Subcutaneous abdominal adipose tissue (tissue), 5 donors: ENCODE measurements around the gene FGF21.
A peak's percentile ranks its signal among the peaks of the same experiment; 100 is the strongest.
"Not testable (repeated sequence)": the region's sequence is repeated elsewhere in the genome, so short reads cannot be mapped to it uniquely, and the experiment has no call there.

Experiments used
- H3K27ac ChIP-seq: one replicate; pipeline ENCODE4 v1.7.0; 2013; ENCODE audit warnings: low read depth, mild to moderate bottlenecking, inconsistent platforms, low read length, moderate library complexity
- H3K27me3 ChIP-seq, 5 donors: one replicate each; pipeline ENCODE4 v1.7.0; 2013; ENCODE audit warnings: low read length in 5 of 5, inconsistent platforms in 1 of 5; ENCODE audit not compliant: control insufficient read depth in 5 of 5, insufficient read depth in 4 of 5
- H3K36me3 ChIP-seq, 5 donors: one replicate each; pipeline ENCODE4 v1.7.0; 2013; ENCODE audit warnings: low read length in 5 of 5; ENCODE audit not compliant: control insufficient read depth in 5 of 5, insufficient read depth in 5 of 5
- H3K4me1 ChIP-seq, 5 donors: one replicate each; pipeline ENCODE4 v1.7.0; 2013; ENCODE audit warnings: low read length in 5 of 5, mild to moderate bottlenecking in 3 of 5, moderate library complexity in 1 of 5; ENCODE audit not compliant: control insufficient read depth in 5 of 5, insufficient read depth in 5 of 5
- H3K4me3 ChIP-seq, 5 donors: one replicate each; pipeline ENCODE4 v1.7.0; 2013; ENCODE audit warnings: low read length in 5 of 5, low read depth in 1 of 5
- H3K9ac ChIP-seq, 5 donors: one replicate each; pipeline ENCODE4 v1.7.0; 2013; ENCODE audit warnings: low read length in 5 of 5, mild to moderate bottlenecking in 4 of 5, moderate library complexity in 3 of 5
- H3K9me3 ChIP-seq, 5 donors: one replicate each; pipeline ENCODE4 v1.7.0; 2013; ENCODE audit warnings: low read length in 5 of 5; ENCODE audit not compliant: control insufficient read depth in 5 of 5
- donor health status: healthy.
- donor health status: healthy.
- donor health status: healthy.
- donor health status: healthy.
- donor health status: healthy.

FGF21 gene

GRCh38 chr19:48784527-48784926 lies 29.2 kb downstream of the FGF21 start:
- no peak overlapping the region for H3K27ac ChIP-seq

GRCh38 chr19:48786422-48786821 lies 31.1 kb downstream of the FGF21 start:
- not testable (repeated sequence) for H3K4me1 ChIP-seq, H3K36me3 ChIP-seq, H3K27me3 ChIP-seq, H3K27ac ChIP-seq, H3K9ac ChIP-seq, H3K9me3 ChIP-seq, H3K4me3 ChIP-seq

More at GRCh38 chr19:48784527-48784926, 29.2 kb downstream of the FGF21 start:
- Histone ChIP-seq H3K9ac (no peak overlapping the region), H3K4me1 (peaks cover 3 to 22% (median 9%) of the 10 kb centered on the region in 5 donors), H3K36me3 (no peaks in the 10 kb centered on the region), H3K27me3 (no peaks in the 10 kb centered on the region), H3K9me3 (no peaks in the 10 kb centered on the region), H3K4me3 (no peak overlapping the region)

DNA sequence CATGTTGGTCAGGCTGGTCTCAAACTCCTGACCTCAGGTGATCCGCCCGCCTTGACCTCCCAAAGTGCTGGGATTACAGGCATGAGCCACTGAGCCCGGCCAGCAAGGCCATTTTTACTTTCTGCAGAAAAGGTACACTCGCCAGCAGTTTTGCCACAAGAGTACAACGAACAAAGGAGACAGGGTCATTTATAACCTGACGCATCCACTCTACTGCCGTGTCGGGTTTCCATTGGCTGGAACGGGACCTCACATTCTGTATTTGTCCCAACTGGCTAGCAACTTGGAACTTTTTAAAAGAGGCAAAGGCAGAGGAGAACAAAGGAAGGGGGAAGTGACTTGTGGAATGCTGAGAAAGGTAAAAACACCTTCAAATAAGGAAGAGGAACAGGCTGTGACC lies 32.0 kb downstream of the FGF21 start:
- not testable (repeated sequence) for H3K36me3 ChIP-seq, H3K9me3 ChIP-seq, H3K4me3 ChIP-seq, H3K27me3 ChIP-seq, H3K27ac ChIP-seq, H3K9ac ChIP-seq, H3K4me1 ChIP-seq

- no peaks in the 10 kb centered on the region for H3K36me3 ChIP-seq
- H3K27me3 ChIP-seq, result peaks cover 0 to 4% (median 0%) of the 10 kb centered on the region in 5 donors
- H3K9me3 ChIP-seq, result no peaks in the 10 kb centered on the region
- no peak overlapping the region for H3K27ac ChIP-seq
- no peak overlapping the region for H3K9ac ChIP-seq
- H3K4me1 ChIP-seq, result peaks cover 9 to 18% (median 12%) of the 10 kb centered on the region in 5 donors
- H3K4me3 ChIP-seq, result no peak overlapping the region
Measured at GRCh38 chr19:48793271-48793670, 37.9 kb downstream of the FGF21 start.

DNA sequence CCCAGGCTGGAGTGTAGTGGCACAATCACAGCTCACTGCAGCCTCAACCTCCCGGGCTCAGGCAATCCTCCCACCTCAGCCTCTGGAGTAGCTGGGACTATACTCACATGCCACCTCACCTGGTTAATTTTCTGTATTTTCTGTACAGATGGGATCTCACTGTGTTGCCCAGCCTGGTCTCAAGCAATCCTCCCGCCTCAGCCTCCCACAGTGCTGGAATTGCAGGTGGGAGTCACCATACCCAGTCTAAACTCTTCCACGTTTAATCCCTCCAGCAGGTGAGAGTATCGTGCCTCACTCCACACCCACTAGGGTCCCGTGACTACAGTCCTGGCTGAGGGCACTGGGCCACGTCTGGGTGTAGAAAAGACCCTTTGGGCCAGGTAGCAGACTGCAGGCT lies 39.0 kb downstream of the FGF21 start:
- no peak overlapping the region for H3K27ac ChIP-seq

DNA sequence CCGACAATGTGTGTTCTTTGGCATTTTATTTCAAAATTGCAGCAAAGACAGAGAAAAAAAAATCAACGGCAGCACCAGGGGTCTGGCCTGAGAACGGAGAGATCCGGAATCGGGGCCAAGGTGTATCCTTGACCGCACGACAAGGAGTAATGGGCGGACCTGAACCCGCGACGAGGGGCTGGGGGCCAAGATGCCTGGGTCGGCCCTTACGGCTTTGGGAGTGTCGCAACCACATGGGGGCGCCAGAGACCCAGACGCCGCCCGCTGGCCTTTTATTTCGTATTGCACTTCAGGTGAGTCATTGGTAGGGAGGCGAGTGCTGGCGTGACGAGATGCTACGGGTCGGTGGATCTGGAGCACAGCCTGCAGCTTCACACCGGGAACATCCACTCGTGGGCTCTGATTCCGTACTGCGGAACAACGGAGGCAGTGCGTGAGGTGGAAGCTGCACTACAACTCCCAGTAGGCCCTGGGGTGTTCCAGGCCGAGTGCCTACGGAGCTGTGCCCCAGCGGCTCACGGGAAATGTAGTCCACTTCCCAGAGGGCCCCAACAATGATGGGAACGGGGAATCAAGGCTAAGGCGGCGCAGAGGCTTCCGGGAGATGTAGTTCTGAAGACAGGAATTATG lies 39.8 kb downstream of the FGF21 start:
- Histone ChIP-seq H3K27me3 (peaks cover 0 to 4% (median 0%) of the 10 kb centered on the region in 5 donors), H3K27ac (peak overlapping the region; percentile 86), H3K9ac (peak overlapping the region; percentile 49 to 79 (median 59)), H3K9me3 (no peaks in the 10 kb centered on the region), H3K4me1 (peaks cover 9 to 18% (median 17%) of the 10 kb centered on the region in 5 donors), H3K36me3 (peaks cover 0 to 7% (median 3%) of the 10 kb centered on the region in 5 donors), H3K4me3 (peak overlapping the region; percentile 71 to 82 (median 73))

More for the DNA sequence above, 39.0 kb downstream of the FGF21 start:
- Histone ChIP-seq H3K36me3 (peaks cover 0 to 2% (median 1%) of the 10 kb centered on the region in 5 donors), H3K9me3 (no peaks in the 10 kb centered on the region), H3K4me3 (no peak overlapping the region), H3K27me3 (peaks cover 0 to 4% (median 0%) of the 10 kb centered on the region in 5 donors), H3K4me1 (peaks cover 9 to 18% (median 17%) of the 10 kb centered on the region in 5 donors), H3K9ac (peak overlapping the region in 1 of 5 donors; percentile 59)

GRCh38 chr19:48795685-48796070 lies 40.4 kb downstream of the FGF21 start:
- Histone ChIP-seq H3K36me3 (peaks cover 0 to 7% (median 3%) of the 10 kb centered on the region in 5 donors), H3K9ac (peak overlapping the region in 3 of 5 donors; percentile 49 to 79 (median 68))

DNA sequence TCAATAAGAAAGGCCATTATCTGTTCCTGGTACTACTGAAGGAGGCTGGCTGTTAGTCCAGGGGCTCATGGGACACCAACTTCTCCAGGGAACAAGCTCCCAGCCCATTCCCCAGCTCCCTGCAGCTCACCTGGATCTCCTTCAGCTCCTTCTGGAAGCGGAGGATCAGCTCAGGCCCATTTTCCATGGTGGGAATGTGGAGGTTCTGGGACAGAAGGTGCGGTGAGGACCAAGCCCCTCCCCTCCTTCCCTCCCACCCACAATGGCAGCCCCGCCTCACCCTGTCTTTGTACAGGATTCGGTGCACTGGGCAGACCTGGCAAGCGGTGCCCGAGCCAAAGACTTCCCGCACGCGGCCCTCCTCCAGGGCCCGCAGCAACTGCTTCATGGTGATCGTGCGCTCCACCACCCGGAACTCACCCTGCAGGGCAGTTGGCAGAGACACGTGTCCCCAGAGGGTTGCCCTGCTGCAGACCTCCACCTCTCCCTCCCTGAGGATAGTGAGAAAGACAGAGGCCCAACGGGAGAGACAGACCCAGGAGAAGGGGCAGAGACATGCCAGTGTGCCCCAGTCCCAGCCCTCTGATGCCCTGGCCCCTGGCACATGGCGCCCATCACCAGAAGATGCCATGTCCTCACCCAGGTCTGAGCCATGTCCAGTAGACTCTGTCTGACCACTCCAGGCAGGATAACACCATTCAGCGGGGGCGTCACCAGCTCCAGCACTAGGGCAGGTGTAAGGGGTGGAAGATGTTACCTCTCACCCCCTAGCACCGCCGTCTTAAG lies 41.2 kb downstream of the FGF21 start:
- peaks cover 0 to 4% (median 0%) of the 10 kb centered on the region in 5 donors for H3K27me3 ChIP-seq
- H3K9ac ChIP-seq, result no peak overlapping the region
- no peak overlapping the region for H3K4me3 ChIP-seq
- H3K9me3 ChIP-seq, result no peaks in the 10 kb centered on the region
- H3K4me1 ChIP-seq, result peaks cover 9 to 18% (median 17%) of the 10 kb centered on the region in 5 donors
- peaks cover 0 to 7% (median 3%) of the 10 kb centered on the region in 5 donors for H3K36me3 ChIP-seq
- H3K27ac ChIP-seq, result peak overlapping the region; percentile 86

More at GRCh38 chr19:48795685-48796070, 40.4 kb downstream of the FGF21 start:
- Histone ChIP-seq H3K27ac (peak overlapping the region; percentile 86), H3K9me3 (no peaks in the 10 kb centered on the region), H3K4me3 (peak overlapping the region in 2 of 5 donors; percentile 72 to 81), H3K4me1 (peaks cover 9 to 18% (median 17%) of the 10 kb centered on the region in 5 donors), H3K27me3 (peaks cover 0 to 4% (median 0%) of the 10 kb centered on the region in 5 donors)

DNA sequence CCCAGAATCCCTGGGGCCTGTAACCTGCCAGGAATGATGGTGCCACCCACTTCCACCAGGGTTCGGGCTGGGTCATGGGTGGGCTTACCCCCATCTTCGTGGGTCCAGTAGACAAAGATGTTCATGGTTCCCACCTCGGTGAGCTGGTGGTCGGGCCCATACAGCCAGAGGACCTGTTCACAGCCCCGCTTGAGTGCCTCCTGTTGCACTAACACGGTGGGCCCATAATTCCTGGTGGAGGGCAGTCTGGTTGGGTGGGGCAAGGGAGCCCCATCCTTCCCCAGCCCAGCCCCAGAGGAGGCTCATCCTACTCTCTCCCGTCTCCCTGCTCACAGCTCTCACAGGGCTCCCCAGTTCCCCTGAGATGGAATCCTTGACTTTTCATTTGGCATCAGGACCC lies 41.8 kb downstream of the FGF21 start:
- Histone ChIP-seq H3K9me3 (no peaks in the 10 kb centered on the region), H3K27ac (no peak overlapping the region), H3K36me3 (peaks cover 0 to 7% (median 3%) of the 10 kb centered on the region in 5 donors), H3K4me1 (peaks cover 9 to 18% (median 17%) of the 10 kb centered on the region in 5 donors), H3K9ac (no peak overlapping the region), H3K4me3 (no peak overlapping the region), H3K27me3 (peaks cover 0 to 4% (median 0%) of the 10 kb centered on the region in 5 donors)

- Histone ChIP-seq H3K27ac (no peak overlapping the region), H3K9me3 (no peaks in the 10 kb centered on the region), H3K27me3 (peaks cover 0 to 4% (median 0%) of the 10 kb centered on the region in 5 donors), H3K36me3 (peaks cover 0 to 7% (median 3%) of the 10 kb centered on the region in 5 donors), H3K9ac (peak overlapping the region in 1 of 5 donors; percentile 14), H3K4me3 (no peak overlapping the region), H3K4me1 (peaks cover 9 to 18% (median 17%) of the 10 kb centered on the region in 5 donors)
Measured at GRCh38 chr19:48798937-48799336, 43.6 kb downstream of the FGF21 start.
